ENCODE data around the gene MYB.

Gene MYB

GRCh38 chr6:135215160-135215559 lies 34.1 kb downstream of the MYB start:
- no peaks in the 10 kb centered on the region for H3K4me1 Mint-ChIP-seq
- H3K27me3 Mint-ChIP-seq (ENCODE audit: low read depth, poor library complexity), result peaks cover 3% of the 10 kb centered on the region
- DNase-seq, result no peak
- H3K27ac Mint-ChIP-seq, result no peak overlapping the region
- no peaks in the 10 kb centered on the region for H3K9me3 Mint-ChIP-seq
- H3K36me3 Mint-ChIP-seq (ENCODE audit: low read depth), result peaks cover 16% of the 10 kb centered on the region
- H3K4me3 Mint-ChIP-seq, result no peak overlapping the region
- TF ChIP-seq, protein P1, sequence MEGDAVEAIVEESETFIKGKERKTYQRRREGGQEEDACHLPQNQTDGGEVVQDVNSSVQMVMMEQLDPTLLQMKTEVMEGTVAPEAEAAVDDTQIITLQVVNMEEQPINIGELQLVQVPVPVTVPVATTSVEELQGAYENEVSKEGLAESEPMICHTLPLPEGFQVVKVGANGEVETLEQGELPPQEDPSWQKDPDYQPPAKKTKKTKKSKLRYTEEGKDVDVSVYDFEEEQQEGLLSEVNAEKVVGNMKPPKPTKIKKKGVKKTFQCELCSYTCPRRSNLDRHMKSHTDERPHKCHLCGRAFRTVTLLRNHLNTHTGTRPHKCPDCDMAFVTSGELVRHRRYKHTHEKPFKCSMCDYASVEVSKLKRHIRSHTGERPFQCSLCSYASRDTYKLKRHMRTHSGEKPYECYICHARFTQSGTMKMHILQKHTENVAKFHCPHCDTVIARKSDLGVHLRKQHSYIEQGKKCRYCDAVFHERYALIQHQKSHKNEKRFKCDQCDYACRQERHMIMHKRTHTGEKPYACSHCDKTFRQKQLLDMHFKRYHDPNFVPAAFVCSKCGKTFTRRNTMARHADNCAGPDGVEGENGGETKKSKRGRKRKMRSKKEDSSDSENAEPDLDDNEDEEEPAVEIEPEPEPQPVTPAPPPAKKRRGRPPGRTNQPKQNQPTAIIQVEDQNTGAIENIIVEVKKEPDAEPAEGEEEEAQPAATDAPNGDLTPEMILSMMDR (IDR thresholded peaks at IDR 0.05), result no peak

DNA sequence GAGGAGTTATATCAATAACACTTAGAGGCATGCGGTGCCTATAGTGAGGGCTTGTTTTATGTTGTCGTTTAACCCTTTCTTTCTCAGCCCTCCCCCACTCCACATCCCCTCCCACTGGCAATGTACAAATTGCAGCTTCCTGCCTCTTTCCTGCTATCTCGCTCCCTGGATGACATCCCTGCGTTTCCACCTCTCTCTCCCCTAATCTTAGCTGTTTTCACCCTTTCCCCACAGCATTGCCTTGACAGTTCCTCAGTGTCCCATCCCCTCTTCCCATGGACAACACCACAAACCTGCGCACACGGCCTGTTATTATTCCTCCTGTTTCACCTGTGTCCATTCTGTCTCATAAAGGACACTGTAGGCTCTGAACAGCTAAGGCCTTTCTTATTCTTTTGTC lies 34.5 kb downstream of the MYB start:
- Mint-ChIP-seq H3K4me3 (no peak overlapping the region), H3K27me3 (ENCODE audit: low read depth, poor library complexity) (peaks cover 3% of the 10 kb centered on the region), H3K36me3 (ENCODE audit: low read depth) (peaks cover 12% of the 10 kb centered on the region), H3K4me1 (no peaks in the 10 kb centered on the region), H3K27ac (no peak overlapping the region), H3K9me3 (no peaks in the 10 kb centered on the region)
- no peak for DNase-seq
- TF ChIP-seq, protein P1 (IDR thresholded peaks at IDR 0.05), result no peak

- H3K27me3 Mint-ChIP-seq (ENCODE audit: low read depth, poor library complexity), result no peaks in the 10 kb centered on the region
These were observed 36.6 kb downstream of the MYB start for GRCh38 chr6:135217663-135218062.

DNA sequence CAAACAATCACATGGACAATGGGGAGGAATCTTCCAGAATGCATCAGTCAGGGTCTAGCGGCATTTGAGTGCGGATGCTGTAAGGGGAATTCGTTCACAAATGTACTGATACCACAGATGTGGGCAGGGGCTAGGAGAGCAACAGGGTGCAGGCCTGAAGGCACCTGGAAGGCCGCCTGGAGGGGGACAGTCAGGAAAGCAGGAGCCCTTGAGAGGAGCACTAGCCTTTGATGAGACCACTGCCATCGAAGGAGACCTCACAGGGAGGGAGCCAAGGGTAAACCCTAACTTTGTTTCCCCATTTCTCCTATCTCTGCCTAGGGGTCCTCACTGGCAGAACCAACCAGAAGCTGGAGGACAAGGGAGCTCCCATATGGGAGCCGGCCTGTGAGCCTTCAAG lies 38.2 kb downstream of the MYB start:
- no peaks in the 10 kb centered on the region for H3K4me1 Mint-ChIP-seq
- H3K36me3 Mint-ChIP-seq (ENCODE audit: low read depth), result peaks cover 4% of the 10 kb centered on the region
- H3K9me3 Mint-ChIP-seq, result no peaks in the 10 kb centered on the region
- H3K4me3 Mint-ChIP-seq, result no peak overlapping the region
- no peak for DNase-seq
- H3K27me3 Mint-ChIP-seq (ENCODE audit: low read depth, poor library complexity), result no peaks in the 10 kb centered on the region
- H3K27ac Mint-ChIP-seq, result no peak overlapping the region
- TF ChIP-seq, protein P1 (IDR thresholded peaks at IDR 0.05), result no peak

More at GRCh38 chr6:135217663-135218062, 36.6 kb downstream of the MYB start:
- no peaks in the 10 kb centered on the region for H3K9me3 Mint-ChIP-seq
- DNase-seq, result no peak
- TF ChIP-seq, protein P1 (IDR thresholded peaks at IDR 0.05), result no peak
- H3K4me1 Mint-ChIP-seq, result no peaks in the 10 kb centered on the region
- H3K4me3 Mint-ChIP-seq, result no peak overlapping the region
- H3K27ac Mint-ChIP-seq, result no peak overlapping the region
- H3K36me3 Mint-ChIP-seq (ENCODE audit: low read depth), result peaks cover 4% of the 10 kb centered on the region

DNA sequence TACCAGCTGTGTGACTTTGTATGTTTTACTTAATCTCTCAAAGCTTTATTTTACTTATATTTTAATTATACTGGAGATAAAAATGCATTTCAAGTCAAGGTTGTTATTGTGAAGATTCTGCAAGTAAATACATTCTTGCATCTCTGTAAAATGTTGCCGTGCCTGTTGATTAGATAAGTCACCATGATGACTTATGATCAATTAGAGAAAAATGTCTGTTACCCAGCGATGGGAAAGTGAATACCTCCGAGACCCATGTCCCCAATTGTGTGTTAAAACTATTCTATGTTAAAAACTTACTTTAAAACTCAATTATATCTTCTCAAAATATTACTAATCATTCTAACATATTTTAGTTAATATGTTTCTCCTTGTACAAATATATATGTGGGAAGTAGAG lies 39.9 kb downstream of the MYB start:
- peaks cover 4% of the 10 kb centered on the region for H3K36me3 Mint-ChIP-seq (ENCODE audit: low read depth)
- H3K4me3 Mint-ChIP-seq, result no peak overlapping the region
- no peak overlapping the region for H3K27ac Mint-ChIP-seq
- no peaks in the 10 kb centered on the region for H3K9me3 Mint-ChIP-seq
- H3K27me3 Mint-ChIP-seq (ENCODE audit: low read depth, poor library complexity), result peaks cover 4% of the 10 kb centered on the region
- TF ChIP-seq, protein P1 (IDR thresholded peaks at IDR 0.05), result no peak
- DNase-seq, result no peak
- H3K4me1 Mint-ChIP-seq, result no peaks in the 10 kb centered on the region

DNA sequence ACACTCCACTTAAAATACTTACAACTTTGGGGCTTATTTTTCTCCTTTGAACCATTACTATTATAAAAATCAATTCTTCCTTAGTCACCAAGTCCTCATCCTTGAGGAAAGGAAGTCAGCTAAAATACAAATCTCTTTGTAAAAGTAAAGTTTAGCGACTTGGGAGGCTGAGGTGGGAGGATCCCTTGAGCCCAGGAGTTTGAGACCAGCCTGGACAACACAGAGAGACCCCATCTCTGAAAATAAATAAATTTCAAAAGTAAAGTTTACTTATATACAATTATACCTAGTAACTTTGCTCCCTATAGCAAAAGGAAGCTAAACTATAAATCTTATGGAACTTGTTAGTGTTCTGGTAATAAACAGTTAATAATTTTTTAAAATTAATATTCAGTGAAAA lies 40.4 kb downstream of the MYB start:
- no peak overlapping the region for H3K27ac Mint-ChIP-seq
- H3K27me3 Mint-ChIP-seq (ENCODE audit: low read depth, poor library complexity), result peaks cover 4% of the 10 kb centered on the region
- DNase-seq, result no peak
- no peaks in the 10 kb centered on the region for H3K4me1 Mint-ChIP-seq
- peaks cover 4% of the 10 kb centered on the region for H3K36me3 Mint-ChIP-seq (ENCODE audit: low read depth)
- H3K4me3 Mint-ChIP-seq, result no peak overlapping the region
- TF ChIP-seq, protein P1 (IDR thresholded peaks at IDR 0.05), result no peak
- H3K9me3 Mint-ChIP-seq, result no peaks in the 10 kb centered on the region

Data from nephron progenitor cell (in vitro differentiated cells).